H9 (cell line): ENCODE data around the gene HPCAL1. TPM values are rescaled to one million over a fixed set of nuclear protein-coding genes. Genes with fewer than 3 reads are reported as not detected.

ENCODE experiments used
- DNase-seq: peaks from one replicate; pipeline ENCODE4 v3.0.0-alpha.2; 2017
- H2AFZ ChIP-seq: one replicate; pipeline ENCODE4 v1.6.1; 2013; ENCODE audit warnings: mild to moderate bottlenecking, low read length, control low read depth, moderate library complexity
- H2AK5ac ChIP-seq: 2 replicates; pipeline ENCODE4 v1.6.1; 2013; ENCODE audit warnings: low read length, control low read depth, mixed read lengths; ENCODE audit not compliant: insufficient read length
- H2BK120ac ChIP-seq: one replicate; pipeline ENCODE4 v1.6.1; 2013; ENCODE audit warnings: low read depth, mild to moderate bottlenecking, low read length, control low read depth, inconsistent platforms; ENCODE audit not compliant: poor library complexity, severe bottlenecking
- H2BK12ac ChIP-seq: 2 replicates; pipeline ENCODE4 v1.6.1; 2013; ENCODE audit warnings: low read length, control low read depth, mixed read lengths, low read depth; ENCODE audit not compliant: insufficient read length
- H2BK15ac ChIP-seq: 2 replicates; pipeline ENCODE4 v1.6.1; 2013; ENCODE audit warnings: low read depth, low read length, control low read depth
- H2BK20ac ChIP-seq: one replicate; pipeline ENCODE4 v1.6.1; 2013; ENCODE audit warnings: low read depth, mild to moderate bottlenecking, low read length, control low read depth, inconsistent platforms; ENCODE audit not compliant: poor library complexity, severe bottlenecking
- H2BK5ac ChIP-seq: 2 replicates; pipeline ENCODE4 v1.6.1; 2013; ENCODE audit warnings: low read length, control low read depth, mixed read lengths; ENCODE audit not compliant: insufficient read length
- H3K14ac ChIP-seq: 2 replicates; pipeline ENCODE4 v1.6.1; 2013; ENCODE audit warnings: low read length, control low read depth; ENCODE audit not compliant: insufficient read depth
- H3K18ac ChIP-seq: 2 replicates; pipeline ENCODE4 v1.6.1; 2013; ENCODE audit warnings: low read depth, mild to moderate bottlenecking, mixed read lengths, low read length, control low read depth; ENCODE audit not compliant: insufficient read length
- H3K23ac ChIP-seq: 2 replicates; pipeline ENCODE4 v1.6.1; 2013; ENCODE audit warnings: low read length, control low read depth, mixed read lengths, low read depth; ENCODE audit not compliant: insufficient read length
- H3K23me2 ChIP-seq: 2 replicates; pipeline ENCODE4 v1.6.1; 2013; ENCODE audit warnings: low read depth, mild to moderate bottlenecking, mixed read lengths, low read length, control low read depth; ENCODE audit not compliant: insufficient read length, poor library complexity, severe bottlenecking
- H3K27ac ChIP-seq: 2 replicates; pipeline ENCODE4 v1.5.1; 2013; ENCODE audit warnings: low read length, control low read depth, mixed read lengths, low read depth; ENCODE audit not compliant: insufficient read length
- H3K27me3 ChIP-seq: 2 replicates; pipeline ENCODE4 v1.6.1; 2013; ENCODE audit warnings: low read length, control low read depth, inconsistent platforms; ENCODE audit not compliant: insufficient read depth
- H3K4ac ChIP-seq: 2 replicates; pipeline ENCODE4 v1.6.1; 2013; ENCODE audit warnings: low read depth, mild to moderate bottlenecking, control low read depth, inconsistent platforms, low read length, moderate library complexity
- H3K4me1 ChIP-seq: 2 replicates; pipeline ENCODE4 v1.6.1; 2013; ENCODE audit warnings: low read length, control low read depth, inconsistent platforms; ENCODE audit not compliant: insufficient read depth
- H3K4me2 ChIP-seq: 2 replicates; pipeline ENCODE4 v1.6.1; 2013; ENCODE audit warnings: low read length, control low read depth, mixed read lengths; ENCODE audit not compliant: insufficient read length, insufficient read depth
- H3K56ac ChIP-seq: 2 replicates; pipeline ENCODE4 v1.6.1; 2013; ENCODE audit warnings: low read depth, mild to moderate bottlenecking, mixed read lengths, low read length, control low read depth; ENCODE audit not compliant: insufficient read length
- H3K79me1 ChIP-seq: 2 replicates; pipeline ENCODE4 v1.6.1; 2013; ENCODE audit warnings: low read depth, mild to moderate bottlenecking, moderate library complexity, low read length, control low read depth, inconsistent platforms; ENCODE audit not compliant: insufficient read depth, poor library complexity, severe bottlenecking
- H3K79me2 ChIP-seq: 2 replicates; pipeline ENCODE4 v1.6.1; 2013; ENCODE audit warnings: low read length, control low read depth, inconsistent platforms; ENCODE audit not compliant: insufficient read depth
- H3K9ac ChIP-seq: 2 replicates; pipeline ENCODE4 v1.6.1; 2013; ENCODE audit warnings: low read length, control low read depth, mixed read lengths; ENCODE audit not compliant: insufficient read length; ENCODE audit errors: extremely low read depth
- H3K9me3 ChIP-seq: one replicate; pipeline ENCODE4 v1.6.1; 2013; ENCODE audit warnings: low read depth, low read length, inconsistent platforms; ENCODE audit not compliant: control insufficient read depth
- H3T11ph ChIP-seq: one replicate; pipeline ENCODE4 v1.6.1; 2013; ENCODE audit warnings: mild to moderate bottlenecking, low read length, control low read depth, inconsistent platforms
- H4K20me1 ChIP-seq: one replicate; pipeline ENCODE4 v1.6.1; 2013; ENCODE audit not compliant: control insufficient read depth, insufficient read length, insufficient read depth
- H4K5ac ChIP-seq: 2 replicates; pipeline ENCODE4 v1.6.1; 2013; ENCODE audit warnings: low read depth, mild to moderate bottlenecking, mixed read lengths, low read length, control low read depth; ENCODE audit not compliant: insufficient read length
- H4K8ac ChIP-seq: replicated peaks from 2 replicates; pipeline ENCODE4 v1.6.1; 2013; ENCODE audit warnings: low read length, control low read depth, mixed read lengths, low read depth; ENCODE audit not compliant: insufficient read length
- H4K91ac ChIP-seq: 2 replicates; pipeline ENCODE4 v1.6.1; 2013; ENCODE audit warnings: low read depth, mild to moderate bottlenecking, moderate library complexity, mixed read lengths, low read length, control low read depth; ENCODE audit not compliant: insufficient read length
- H3K27ac Mint-ChIP-seq, 3 experiments: 2 replicates in 2 of 3; 3 replicates in 1 of 3; pipeline ENCODE4 v1.8.0; 2020 to 2021; ENCODE audit warnings: mixed read lengths in 3 of 3, mild to moderate bottlenecking in 1 of 3, moderate library complexity in 1 of 3
- H3K27me3 Mint-ChIP-seq: 2 replicates; pipeline ENCODE4 v1.8.0; 2021; ENCODE audit warnings: low read depth, mild to moderate bottlenecking, moderate library complexity, mixed read lengths
- H3K36me3 Mint-ChIP-seq, 3 experiments: 2 replicates in 2 of 3; 3 replicates in 1 of 3; pipeline ENCODE4 v1.8.0; 2020 to 2021; ENCODE audit warnings: low read depth in 3 of 3, mixed read lengths in 3 of 3; ENCODE audit not compliant: insufficient read depth in 1 of 3
- H3K4me1 Mint-ChIP-seq, 2 experiments: 2 replicates each; pipeline ENCODE4 v1.8.0; 2020; ENCODE audit warnings: mixed read lengths in 2 of 2
- H3K4me3 Mint-ChIP-seq, 2 experiments: 2 replicates in 1 of 2; 3 replicates in 1 of 2; pipeline ENCODE4 v1.8.0; 2020 to 2021; ENCODE audit warnings: mild to moderate bottlenecking in 2 of 2, mixed read lengths in 2 of 2, moderate library complexity in 1 of 2
- H3K9me3 Mint-ChIP-seq, 2 experiments: 2 replicates in 1 of 2; 3 replicates in 1 of 2; pipeline ENCODE4 v1.8.0; 2020; ENCODE audit warnings: mild to moderate bottlenecking in 2 of 2, mixed read lengths in 2 of 2, moderate library complexity in 1 of 2
- WGBS: extraction: QIAGEN DNeasy Blood & Tissue Kit; methylation state at CpG from one replicate; pipeline ENCODE4 v1.1.7; 2013; ENCODE audit warnings: missing lambda C conversion rate, low lambda C conversion rate, mixed read lengths; ENCODE audit not compliant: insufficient read length; ENCODE audit errors: extremely low coverage; 5-methylcytosine and 5-hydroxymethylcytosine counted together
- total RNA-seq: library from RNA; stranded (reverse); gene quantifications from 2 replicates; pipeline ENCODE4 v1.2.1, GENCODE V29; 2021
- TF ChIP-seq, protein P1 (sequence below): fragments of 200-600 bp; sonication (generic); conservative IDR thresholded peaks from 3 replicates; pipeline ENCODE4 v1.8.0; 2021; ENCODE audit warnings: antibody characterized with exemption, mild to moderate bottlenecking

Gene HPCAL1
- total RNA-seq, 1 experiment from 2014 or later: 4.7 TPM

DNA sequence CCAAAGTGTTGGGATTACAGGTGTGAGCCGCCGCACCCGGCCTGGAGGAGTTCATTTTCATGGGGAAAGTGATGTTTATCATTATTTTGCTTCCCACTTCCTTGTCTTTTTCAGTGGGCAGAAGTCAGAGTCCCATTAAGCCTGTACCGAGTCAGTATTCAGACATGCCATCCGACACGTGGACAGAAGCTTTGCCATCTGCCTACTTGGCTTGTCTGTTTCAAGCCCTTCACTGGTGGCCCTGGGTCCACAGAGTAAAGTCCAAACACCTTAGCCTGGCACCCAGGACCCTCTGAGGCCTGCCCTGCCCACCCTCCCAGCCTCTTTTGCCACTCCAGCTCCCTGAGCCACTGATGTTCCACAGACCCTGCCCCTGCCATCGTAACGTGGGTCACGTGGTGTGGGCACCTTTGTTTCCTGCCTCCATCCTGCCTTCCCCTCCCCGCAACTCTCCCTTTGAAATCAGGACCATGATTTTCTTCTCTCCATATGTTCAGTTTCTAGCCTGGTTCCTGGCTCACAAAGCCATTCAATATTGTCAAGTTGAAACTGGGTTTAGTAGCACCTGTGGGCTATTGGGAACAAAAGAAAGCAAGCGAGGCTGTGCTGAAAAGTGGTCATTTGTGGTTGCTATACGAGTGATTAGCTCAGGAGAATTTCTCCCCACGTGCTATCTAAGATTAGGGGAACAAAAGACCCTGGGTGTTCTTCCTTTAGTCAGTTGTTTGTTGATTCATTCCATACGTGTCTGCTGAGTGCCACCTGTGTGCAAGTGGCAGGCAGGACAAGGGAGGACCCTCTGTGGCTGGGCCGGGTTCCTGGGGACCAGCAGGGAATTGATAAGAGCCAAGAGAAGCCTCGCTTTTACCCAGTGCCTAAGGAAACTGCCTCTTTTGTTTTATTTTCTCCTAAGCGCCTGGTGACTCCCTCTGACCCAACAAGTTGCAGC is 150.5 kb downstream of the HPCAL1 start:
- no peak for DNase-seq
- TF ChIP-seq, protein P1, sequence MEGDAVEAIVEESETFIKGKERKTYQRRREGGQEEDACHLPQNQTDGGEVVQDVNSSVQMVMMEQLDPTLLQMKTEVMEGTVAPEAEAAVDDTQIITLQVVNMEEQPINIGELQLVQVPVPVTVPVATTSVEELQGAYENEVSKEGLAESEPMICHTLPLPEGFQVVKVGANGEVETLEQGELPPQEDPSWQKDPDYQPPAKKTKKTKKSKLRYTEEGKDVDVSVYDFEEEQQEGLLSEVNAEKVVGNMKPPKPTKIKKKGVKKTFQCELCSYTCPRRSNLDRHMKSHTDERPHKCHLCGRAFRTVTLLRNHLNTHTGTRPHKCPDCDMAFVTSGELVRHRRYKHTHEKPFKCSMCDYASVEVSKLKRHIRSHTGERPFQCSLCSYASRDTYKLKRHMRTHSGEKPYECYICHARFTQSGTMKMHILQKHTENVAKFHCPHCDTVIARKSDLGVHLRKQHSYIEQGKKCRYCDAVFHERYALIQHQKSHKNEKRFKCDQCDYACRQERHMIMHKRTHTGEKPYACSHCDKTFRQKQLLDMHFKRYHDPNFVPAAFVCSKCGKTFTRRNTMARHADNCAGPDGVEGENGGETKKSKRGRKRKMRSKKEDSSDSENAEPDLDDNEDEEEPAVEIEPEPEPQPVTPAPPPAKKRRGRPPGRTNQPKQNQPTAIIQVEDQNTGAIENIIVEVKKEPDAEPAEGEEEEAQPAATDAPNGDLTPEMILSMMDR: no peak

More for the DNA sequence above, 150.5 kb downstream of the HPCAL1 start:
- Mint-ChIP-seq H3K4me1 (peaks cover 13 to 21% of the 10 kb centered on the region in 2 experiments), H3K27ac (peak overlapping the region in 1 of 3 experiments; percentile 12; a peak in 2 of 7 replicates), H3K36me3 (no peaks in the 10 kb centered on the region; a peak in 1 of 7 replicates), H3K9me3 (no peaks in the 10 kb centered on the region), H3K4me3 (no peak overlapping the region; a peak in 1 of 5 replicates), H3K27me3 (peaks cover 15% of the 10 kb centered on the region)
- no peaks in the 10 kb centered on the region; the same call in 1 of the 2 replicates for H3K27me3 ChIP-seq
- no peak overlapping the region for H2BK20ac ChIP-seq
- no peak overlapping the region for H2BK120ac ChIP-seq
- H3K14ac ChIP-seq: no peak overlapping the region
- no peak overlapping the region for H3K23ac ChIP-seq
- H3K4me2 ChIP-seq: no peak overlapping the region
- no peak overlapping the region for H2AK5ac ChIP-seq
- no peaks in the 10 kb centered on the region for H4K20me1 ChIP-seq
- H3K79me1 ChIP-seq: no peaks in the 10 kb centered on the region
- no peak overlapping the region for H2BK15ac ChIP-seq
- WGBS: no CpG with 5 or more reads among the region's 17 CpGs
- no peak overlapping the region for H4K5ac ChIP-seq
- no peak overlapping the region for H3K27ac ChIP-seq
- H4K8ac ChIP-seq: no peak overlapping the region
- no peaks in the 10 kb centered on the region; the same call in 1 of the 2 replicates for H3K4me1 ChIP-seq
- H3K4ac ChIP-seq: no peak overlapping the region
- H3K9ac ChIP-seq: no peak overlapping the region
- H3K56ac ChIP-seq: no peak overlapping the region
- no peaks in the 10 kb centered on the region for H3K79me2 ChIP-seq
- no peak overlapping the region for H3K18ac ChIP-seq
- no peak overlapping the region for H3T11ph ChIP-seq
- no peaks in the 10 kb centered on the region for H3K9me3 ChIP-seq
- H3K23me2 ChIP-seq: peaks cover 4% of the 10 kb centered on the region
- H2AFZ ChIP-seq: no peak overlapping the region
- H4K91ac ChIP-seq: no peak overlapping the region
- no peak overlapping the region for H2BK12ac ChIP-seq
- no peak overlapping the region for H2BK5ac ChIP-seq
